WI38 (cell line): ENCODE data around the gene ANO4.

Experiments used
- H3K4me3 ChIP-seq: 2 replicates; pipeline ENCODE4 v1.5.1; 2011; ENCODE audit warnings: low read depth, mild to moderate bottlenecking, control low read depth, low read length
- CTCF ChIP-seq: IDR thresholded peaks from 2 replicates; pipeline ENCODE4 v1.5.1; 2012; ENCODE audit warnings: low read depth, mild to moderate bottlenecking, control low read depth, low read length

ANO4 gene

GRCh38 chr12:100967189-100967588 is 172.6 kb downstream of the ANO4 start:
- TF ChIP-seq CTCF, result no peak
- no peak overlapping the region for H3K4me3 ChIP-seq

GRCh38 chr12:100970894-100971293 is 176.3 kb downstream of the ANO4 start:
- no peak overlapping the region for H3K4me3 ChIP-seq
- TF ChIP-seq CTCF, result no peak

- TF ChIP-seq CTCF, result no peak
- no peak overlapping the region for H3K4me3 ChIP-seq
Measured at GRCh38 chr12:100972121-100972520, 177.5 kb downstream of the ANO4 start.

- TF ChIP-seq CTCF, result no peak
Measured at GRCh38 chr12:100974341-100974740, 179.8 kb downstream of the ANO4 start.

GRCh38 chr12:100974747-100975146 is 180.2 kb downstream of the ANO4 start:
- no peak for TF ChIP-seq CTCF

More at GRCh38 chr12:100974341-100974740, 179.8 kb downstream of the ANO4 start:
- H3K4me3 ChIP-seq, result no peak overlapping the region

GRCh38 chr12:100976735-100977134 is 182.2 kb downstream of the ANO4 start:
- no peak for TF ChIP-seq CTCF
- no peak overlapping the region for H3K4me3 ChIP-seq

More at GRCh38 chr12:100974747-100975146, 180.2 kb downstream of the ANO4 start:
- no peak overlapping the region for H3K4me3 ChIP-seq

- H3K4me3 ChIP-seq, result no peak overlapping the region
- no peak for TF ChIP-seq CTCF
Measured at GRCh38 chr12:100980856-100981255, 186.3 kb downstream of the ANO4 start.
